H1 (cell line): ENCODE measurements around the gene TRMT13. TPM values are rescaled to one million over a fixed set of nuclear protein-coding genes. Genes with fewer than 3 reads are reported as not detected.

Source experiments
- CTCF ChIA-PET: fragments of 300-600 bp; sonication (Branson Sonifier 250); formaldehyde crosslinking; loops from one replicate; lab custom pipeline; 2021; ENCODE audit not compliant: partially characterized antibody; lab: Charles Lee
- POLR2A ChIA-PET: fragments of 300-600 bp; sonication (Branson Sonifier 250); formaldehyde crosslinking; loops from one replicate; lab custom pipeline; 2021; ENCODE audit warnings: inconsistent platforms; ENCODE audit not compliant: partially characterized antibody; lab: Charles Lee
- DNase-seq, 2 experiments: peaks; one replicate each; pipeline versions ENCODE4 v3.0.0 to v3.0.0-alpha.2; 2010 to 2022; ENCODE audit warnings: low spot score in 2 of 2, low read depth in 1 of 2, mixed read lengths in 1 of 2
- FAIRE-seq: peaks from 2 replicates; lab custom pipeline; 2011; peaks lifted over from hg19 to GRCh38; lab: Jason Lieb, UNC
- H2AFZ ChIP-seq: 2 replicates; pipeline ENCODE4 v1.8.1; 2012; ENCODE audit warnings: low read length, inconsistent platforms
- H2AK5ac ChIP-seq: 2 replicates; pipeline ENCODE4 v1.6.1; 2013; ENCODE audit warnings: low read depth, low read length
- H2BK120ac ChIP-seq: replicated peaks from 2 replicates; pipeline ENCODE3; 2013; ENCODE audit warnings: low read depth, low read length, inconsistent platforms
- H2BK12ac ChIP-seq: 2 replicates; pipeline ENCODE4 v1.6.1; 2013; ENCODE audit warnings: low read depth, low read length
- H2BK15ac ChIP-seq: 2 replicates; pipeline ENCODE4 v1.6.1; 2013; ENCODE audit warnings: low read length
- H2BK20ac ChIP-seq: 2 replicates; pipeline ENCODE4 v1.6.1; 2013; ENCODE audit warnings: low read length
- H2BK5ac ChIP-seq: 2 replicates; pipeline ENCODE4 v1.6.1; 2013; ENCODE audit warnings: low read depth, low read length
- H3K14ac ChIP-seq: 2 replicates; pipeline ENCODE4 v1.6.1; 2013; ENCODE audit warnings: inconsistent platforms; ENCODE audit not compliant: insufficient read length
- H3K18ac ChIP-seq: 2 replicates; pipeline ENCODE4 v1.6.1; 2013; ENCODE audit warnings: low read length; ENCODE audit errors: extremely low read depth
- H3K23ac ChIP-seq: 2 replicates; pipeline ENCODE4 v1.6.1; 2013; ENCODE audit warnings: inconsistent platforms; ENCODE audit not compliant: insufficient read length
- H3K23me2 ChIP-seq: 2 replicates; pipeline ENCODE4 v1.6.1; 2013; ENCODE audit warnings: low read depth, low read length
- H3K27ac ChIP-seq: 2 replicates; pipeline ENCODE4 v1.6.1; 2011; ENCODE audit warnings: low read depth, low read length, inconsistent platforms
- H3K27me3 ChIP-seq, 4 experiments: replicated peaks in 1 of 4; 1 replicate in 1 of 4; 2 replicates in 3 of 4; pipeline versions ENCODE4 v1.6.1 to v1.8.1; 2011 to 2013; ENCODE audit warnings: low read length in 3 of 4, mild to moderate bottlenecking in 3 of 4, inconsistent platforms in 2 of 4, mixed read lengths in 2 of 4, moderate library complexity in 1 of 4; ENCODE audit not compliant: control insufficient read depth in 3 of 4, insufficient read depth in 3 of 4; ENCODE audit errors: extremely low read depth in 1 of 4
- H3K36me3 ChIP-seq, 4 experiments: 2 replicates each; pipeline versions ENCODE4 v1.6.1 to v1.8.1; 2011 to 2013; ENCODE audit warnings: mild to moderate bottlenecking in 4 of 4, low read length in 3 of 4, moderate library complexity in 2 of 4, control low read depth in 1 of 4, inconsistent platforms in 1 of 4; ENCODE audit not compliant: insufficient read depth in 4 of 4, control insufficient read depth in 2 of 4
- H3K4ac ChIP-seq: replicated peaks from 2 replicates; pipeline ENCODE3; 2013; ENCODE audit warnings: low read length, low read depth, mixed read lengths, inconsistent platforms; ENCODE audit not compliant: insufficient read length
- H3K4me1 ChIP-seq, 4 experiments: replicated peaks in 1 of 4; 1 replicate in 1 of 4; 2 replicates in 3 of 4; pipeline versions ENCODE4 v1.6.1 to v1.8.1; 2011 to 2013; ENCODE audit warnings: low read length in 3 of 4, inconsistent platforms in 2 of 4, mixed read lengths in 1 of 4; ENCODE audit not compliant: insufficient read depth in 4 of 4, control insufficient read depth in 3 of 4
- H3K4me2 ChIP-seq, 2 experiments: 2 replicates each; pipeline versions ENCODE4 v1.6.1 to v1.8.1; 2011 to 2013; ENCODE audit warnings: low read depth in 2 of 2, low read length in 2 of 2, control low read depth in 1 of 2, inconsistent platforms in 1 of 2, mild to moderate bottlenecking in 1 of 2; ENCODE audit not compliant: insufficient read depth in 1 of 2
- H3K4me3 ChIP-seq, 4 experiments: fragments of 200-600, 300-600 bp in 1 of 4; sonication (generic), shearing (Covaris generic), sonication (Bioruptor Twin) in 1 of 4; 2 replicates each; pipeline versions ENCODE4 v1.5.1 to v1.8.1; 2011 to 2016; ENCODE audit warnings: low read length in 4 of 4, low read depth in 3 of 4, control low read depth in 2 of 4, inconsistent platforms in 2 of 4, mild to moderate bottlenecking in 2 of 4, mixed read lengths in 1 of 4, moderate library complexity in 1 of 4; ENCODE audit not compliant: insufficient read depth in 2 of 4; ENCODE audit errors: extremely low read depth in 1 of 4
- H3K56ac ChIP-seq: replicated peaks from 2 replicates; pipeline ENCODE3; 2013; ENCODE audit warnings: low read depth, mild to moderate bottlenecking, mixed read lengths, low read length, inconsistent platforms; ENCODE audit not compliant: insufficient read length
- H3K79me1 ChIP-seq: 2 replicates; pipeline ENCODE4 v1.6.1; 2013; ENCODE audit warnings: low read depth, low read length, control low read depth
- H3K79me2 ChIP-seq, 2 experiments: 2 replicates each; pipeline versions ENCODE4 v1.6.1 to v1.8.1; 2012 to 2013; ENCODE audit warnings: low read length in 2 of 2, mild to moderate bottlenecking in 2 of 2, inconsistent platforms in 1 of 2; ENCODE audit not compliant: insufficient read depth in 2 of 2, control insufficient read depth in 1 of 2
- H3K9ac ChIP-seq, 4 experiments: replicated peaks in 1 of 4; 1 replicate in 1 of 4; 2 replicates in 3 of 4; pipeline versions ENCODE4 v1.6.1 to v1.8.1; 2011 to 2013; ENCODE audit warnings: low read depth in 3 of 4, low read length in 3 of 4, control low read depth in 2 of 4, mild to moderate bottlenecking in 2 of 4, moderate library complexity in 2 of 4, inconsistent platforms in 1 of 4; ENCODE audit errors: extremely low read depth in 1 of 4
- H3K9me3 ChIP-seq, 2 experiments: 2 replicates each; pipeline versions ENCODE4 v1.6.1 to v1.8.1; 2012 to 2013; ENCODE audit warnings: mild to moderate bottlenecking in 2 of 2, moderate library complexity in 2 of 2, control low read depth in 1 of 2, inconsistent platforms in 1 of 2, low read depth in 1 of 2, low read length in 1 of 2, mixed read lengths in 1 of 2; ENCODE audit not compliant: insufficient read depth in 2 of 2
- H4K20me1 ChIP-seq, 2 experiments: replicated peaks in 1 of 2; 2 replicates each; pipeline versions ENCODE3 to v1.8.1; 2011 to 2013; ENCODE audit warnings: inconsistent platforms in 2 of 2, low read length in 2 of 2, mild to moderate bottlenecking in 1 of 2; ENCODE audit not compliant: insufficient read depth in 2 of 2, control insufficient read depth in 1 of 2
- H4K5ac ChIP-seq: 2 replicates; pipeline ENCODE4 v1.6.1; 2013; ENCODE audit warnings: low read length, low read depth, mixed read lengths, inconsistent platforms; ENCODE audit not compliant: insufficient read length
- H4K8ac ChIP-seq: 2 replicates; pipeline ENCODE4 v1.8.0; 2013; ENCODE audit warnings: mild to moderate bottlenecking, moderate library complexity, low read length, inconsistent platforms; ENCODE audit not compliant: insufficient read depth; ENCODE audit errors: extremely low read depth
- H4K91ac ChIP-seq: replicated peaks from 2 replicates; pipeline ENCODE3; 2013; ENCODE audit warnings: low read length, mixed read lengths, inconsistent platforms; ENCODE audit not compliant: insufficient read length
- BACH1 ChIP-seq: IDR thresholded peaks from 2 replicates; pipeline ENCODE4 v1.6.1; 2012; ENCODE audit warnings: low read length, improper control_type of control experiment
- CHD1 ChIP-seq: IDR thresholded peaks from 2 replicates; pipeline ENCODE4 v1.6.1; 2012; ENCODE audit warnings: low read depth, low read length, improper control_type of control experiment
- CREB1 ChIP-seq: IDR thresholded peaks from 2 replicates; pipeline ENCODE4 v1.6.1; 2012; ENCODE audit warnings: inconsistent platforms
- EP300 ChIP-seq, 2 experiments: IDR thresholded peaks; 1 replicate in 1 of 2; 2 replicates in 1 of 2; pipeline ENCODE4 v1.6.1; 2011 to 2012; ENCODE audit warnings: low read depth in 2 of 2, low read length in 2 of 2, mild to moderate bottlenecking in 2 of 2, borderline replicate concordance in 1 of 2, inconsistent platforms in 1 of 2, moderate library complexity in 1 of 2
- GTF2F1 ChIP-seq: IDR thresholded peaks from 2 replicates; pipeline ENCODE4 v1.6.1; 2012; ENCODE audit warnings: low read depth, low read length, improper control_type of control experiment, borderline replicate concordance
- HDAC6 ChIP-seq: IDR thresholded peaks from one replicate; pipeline ENCODE4 v1.7.1; 2012; ENCODE audit warnings: low read depth, mild to moderate bottlenecking, inconsistent platforms, low read length, moderate library complexity
- KDM5A ChIP-seq: fragments of 200-600 bp; IDR thresholded peaks from 2 replicates; pipeline ENCODE4 v1.7.1; 2012; ENCODE audit warnings: mild to moderate bottlenecking, low read length, inconsistent platforms, mixed read lengths
- MAX ChIP-seq: IDR thresholded peaks from 2 replicates; pipeline ENCODE4 v1.6.1; 2012; ENCODE audit warnings: inconsistent platforms
- PHF8 ChIP-seq: fragments of 200-600 bp; sonication (generic); conservative IDR thresholded peaks from 2 replicates; pipeline ENCODE4 v1.7.1; 2012; ENCODE audit warnings: low read depth, mild to moderate bottlenecking, inconsistent platforms, low read length, moderate library complexity
- RFX5 ChIP-seq: IDR thresholded peaks from 2 replicates; pipeline ENCODE4 v1.6.1; 2011; ENCODE audit warnings: low read depth, low read length, improper control_type of control experiment, borderline replicate concordance
- SRF ChIP-seq: IDR thresholded peaks from 2 replicates; pipeline ENCODE4 v1.6.1; 2011; ENCODE audit warnings: mild to moderate bottlenecking, low read depth, low read length, moderate library complexity
- SUZ12 ChIP-seq: fragments of 200-600 bp; sonication (generic); IDR thresholded peaks from 2 replicates; pipeline ENCODE4 v1.6.1; 2012; ENCODE audit warnings: mild to moderate bottlenecking, inconsistent platforms, low read length, moderate library complexity, mixed read lengths
- USF2 ChIP-seq: IDR thresholded peaks from 2 replicates; pipeline ENCODE4 v1.6.1; 2011; ENCODE audit warnings: low read length, improper control_type of control experiment
- WGBS, 2 experiments: shearing (Covaris generic) in 1 of 2; methylation state at CpG; one replicate each; pipeline versions ENCODE4 v1.1.6 to v1.1.7; 2013 to 2015; ENCODE audit warnings: low lambda C conversion rate in 2 of 2, mixed read lengths in 2 of 2, inconsistent platforms in 1 of 2, low coverage in 1 of 2, missing lambda C conversion rate in 1 of 2; ENCODE audit not compliant: insufficient replicate concordance in 2 of 2, insufficient coverage in 1 of 2, insufficient read length in 1 of 2; ENCODE audit errors: extremely low coverage in 1 of 2, missing lambda C conversion rate in 1 of 2; 5-methylcytosine and 5-hydroxymethylcytosine counted together
- polyA plus RNA-seq, 7 experiments: library from polyadenylated mRNA; depleted of rRNA in 3 of 7; stranded (reverse) in 5 of 7; unstranded in 2 of 7; fragments of >200 nt in 5 of 7; fragments of 200-250 nt in 2 of 7; gene quantifications; 1 replicate in 5 of 7; 2 replicates in 1 of 7; 4 replicates in 1 of 7; pipeline versions ENCODE4 v1.2.1 to v1.2.3, GENCODE V29; 2011 to 2013; ENCODE audit warnings: missing spikeins in 2 of 7, mixed read lengths in 2 of 7
- total RNA-seq: library from RNA; stranded (reverse); fragmentation: NEBNext Ultra II Directional; extraction: Animal tissue kit (Norgen Biotek cat#: 25700); gene quantifications from 2 replicates; pipeline ENCODE4 v1.2.1, GENCODE V29; 2021

Gene TRMT13
- total and polyA plus RNA-seq, 2 of the 8 experiments (the other 6 are each of a cell fraction or from before 2014, with no cell fraction given) = 3.6 to 14.8 TPM

- no peak overlapping the region for H3K14ac ChIP-seq
- peaks cover 1 to 7% of the 10 kb centered on the region in 2 experiments for H4K20me1 ChIP-seq
- no peak overlapping the region for H3K56ac ChIP-seq
- peaks cover 2% of the 10 kb centered on the region; the same call in 1 of the 2 replicates for H3K79me1 ChIP-seq
- no peak overlapping the region for H2BK5ac ChIP-seq
- no peak overlapping the region for H3K4me3 ChIP-seq
- H3K27me3 ChIP-seq = no peaks in the 10 kb centered on the region
- WGBS, 2 experiments = 92% methylated on average over 1 of the region's 1 CpG; no CpG with 5 or more reads in 1 of the 2 experiments
- H4K8ac ChIP-seq = no peak overlapping the region
- H3K27ac ChIP-seq = no peak overlapping the region
- no peak overlapping the region for H2BK15ac ChIP-seq
- H3K4me1 ChIP-seq = peaks cover 0 to 5% (median 0%) of the 10 kb centered on the region in 4 experiments; a peak in 2 of 7 replicates
- no peak overlapping the region for H2AFZ ChIP-seq
- no peak overlapping the region for H2BK12ac ChIP-seq
- POLR2A ChIA-PET = interaction anchor here (0.7 kb wide), 1 partner anchor 88 kb away, joined by 3 read pairs; no protein-coding TSS in a partner anchor
- H4K91ac ChIP-seq = no peak overlapping the region
- no peaks in the 10 kb centered on the region for H3K9me3 ChIP-seq
- H2AK5ac ChIP-seq = no peak overlapping the region
- CTCF ChIA-PET = no interaction called here
- H3K23me2 ChIP-seq = no peaks in the 10 kb centered on the region
- peaks cover 9 to 65% of the 10 kb centered on the region in 2 experiments for H3K79me2 ChIP-seq
- no peak overlapping the region for H3K9ac ChIP-seq
- H3K23ac ChIP-seq = no peak overlapping the region
- no peak overlapping the region for H4K5ac ChIP-seq
- no peak overlapping the region for H3K18ac ChIP-seq
- no peak overlapping the region for H2BK20ac ChIP-seq
- no peak overlapping the region for H3K4me2 ChIP-seq
- H3K4ac ChIP-seq = no peak overlapping the region
- DNase-seq (no peak), FAIRE-seq (no peak)
- H2BK120ac ChIP-seq = no peak overlapping the region
- H3K36me3 ChIP-seq = peaks cover 0 to 4% (median under 1%) of the 10 kb centered on the region in 4 experiments; a peak in 2 of 8 replicates
- TF ChIP-seq PHF8 = no peak
- no peak for TF ChIP-seq SUZ12
- TF ChIP-seq EP300 (IDR thresholded peaks at IDR 0.05; ENCODE audit: borderline replicate concordance in 1 of 2, low read depth in 2 of 2, low read length in 2 of 2) = no peak
- no peak for TF ChIP-seq CREB1
- no peak for TF ChIP-seq USF2
- no peak for TF ChIP-seq HDAC6
- TF ChIP-seq GTF2F1 = no peak
- TF ChIP-seq MAX = no peak
- TF ChIP-seq SRF = no peak
- no peak for TF ChIP-seq KDM5A
- TF ChIP-seq BACH1 = no peak
- TF ChIP-seq RFX5 = no peak
- no peak for TF ChIP-seq CHD1
Observed at GRCh38 chr1:100127226-100127625, 5.7 kb upstream of the TRMT13 start.
